IMR-90 (cell line): ENCODE measurements around the gene PARP11. TPM values are rescaled to one million over a fixed set of nuclear protein-coding genes. Genes with fewer than 3 reads are reported as not detected.

Experiments used
- ATAC-seq: fragments of 200-7000 bp; cut with Tn5 transposase; 2 replicates; pipeline ENCODE4 v1.9.1; 2020; ENCODE audit warnings: low read depth, mild to moderate bottlenecking, moderate library complexity
- BruUV-seq: library from RNA; stranded (reverse); fragments of 400-500 nt; replicated peaks from 2 replicates; lab custom pipeline; 2021; lab: Mats Ljungman, UMichigan
- CTCF ChIA-PET: fragments of 300-600 bp; formaldehyde crosslinking; extraction: SDS; loops from one replicate; lab custom pipeline; 2021; ENCODE audit warnings: antibody characterized with exemption; lab: Yijun Ruan, JAX
- POLR2A ChIA-PET: fragments of 300-600 bp; sonication (Branson Sonifier 250); formaldehyde crosslinking; loops from one replicate; lab custom pipeline; 2022; ENCODE audit warnings: antibody characterized with exemption; ENCODE audit not compliant: unreplicated experiment; lab: Charles Lee
- DNase-seq: peaks from one replicate; pipeline ENCODE4 v3.0.0; 2013
- H2AFZ ChIP-seq: replicated peaks from 2 replicates; pipeline ENCODE3; 2013; ENCODE audit warnings: low read length, mild to moderate bottlenecking; ENCODE audit not compliant: poor library complexity
- H2AK5ac ChIP-seq: 2 replicates; pipeline ENCODE4 v1.6.1; 2013; ENCODE audit warnings: low read depth, low read length, inconsistent platforms
- H2AK9ac ChIP-seq: replicated peaks from 2 replicates; pipeline ENCODE3; 2013; ENCODE audit warnings: mild to moderate bottlenecking, low read depth, low read length, moderate library complexity; ENCODE audit not compliant: poor library complexity
- H2BK120ac ChIP-seq: 2 replicates; pipeline ENCODE4 v1.6.1; 2013; ENCODE audit warnings: low read depth, low read length, inconsistent platforms
- H2BK15ac ChIP-seq: 3 replicates; pipeline ENCODE4 v1.6.1; 2013; ENCODE audit warnings: low read depth, low read length, inconsistent platforms
- H2BK20ac ChIP-seq: 2 replicates; pipeline ENCODE4 v1.6.1; 2013; ENCODE audit warnings: low read depth, mild to moderate bottlenecking, inconsistent platforms, low read length, moderate library complexity
- H2BK5ac ChIP-seq: 2 replicates; pipeline ENCODE4 v1.6.1; 2013; ENCODE audit warnings: mild to moderate bottlenecking, low read depth, low read length, inconsistent platforms; ENCODE audit not compliant: poor library complexity, severe bottlenecking
- H3K14ac ChIP-seq: replicated peaks from 2 replicates; pipeline ENCODE4 v1.6.1; 2013; ENCODE audit warnings: low read depth, low read length, inconsistent platforms
- H3K18ac ChIP-seq: 2 replicates; pipeline ENCODE4 v1.6.1; 2013; ENCODE audit warnings: low read depth, low read length, control low read depth
- H3K23ac ChIP-seq: 2 replicates; pipeline ENCODE4 v1.6.1; 2013; ENCODE audit warnings: low read depth, low read length, inconsistent platforms
- H3K27ac ChIP-seq: 2 replicates; pipeline ENCODE4 v1.5.1; 2013; ENCODE audit warnings: mild to moderate bottlenecking, control low read depth, low read length; ENCODE audit not compliant: insufficient read depth
- H3K27me3 ChIP-seq: 2 replicates; pipeline ENCODE4 v1.6.1; 2013; ENCODE audit warnings: low read length; ENCODE audit not compliant: control insufficient read depth, insufficient read depth
- H3K36me3 ChIP-seq: 2 replicates; pipeline ENCODE4 v1.6.1; 2013; ENCODE audit warnings: low read length, mixed read lengths; ENCODE audit not compliant: control insufficient read depth, insufficient read depth
- H3K4ac ChIP-seq: 2 replicates; pipeline ENCODE4 v1.6.1; 2013; ENCODE audit warnings: low read depth, low read length, inconsistent platforms
- H3K4me1 ChIP-seq: 2 replicates; pipeline ENCODE4 v1.6.1; 2013; ENCODE audit warnings: low read length, mixed read lengths; ENCODE audit not compliant: control insufficient read depth, insufficient read depth
- H3K4me2 ChIP-seq: 2 replicates; pipeline ENCODE4 v1.6.1; 2013; ENCODE audit warnings: low read depth, mild to moderate bottlenecking, control low read depth, low read length, moderate library complexity
- H3K4me3 ChIP-seq: 2 replicates; pipeline ENCODE4 v1.5.1; 2013; ENCODE audit warnings: low read depth, mild to moderate bottlenecking, control low read depth, low read length, moderate library complexity; ENCODE audit not compliant: insufficient read depth
- H3K56ac ChIP-seq: 2 replicates; pipeline ENCODE4 v1.6.1; 2013; ENCODE audit warnings: low read length, inconsistent platforms; ENCODE audit not compliant: insufficient read depth; ENCODE audit errors: extremely low read depth
- H3K79me1 ChIP-seq, 2 experiments: 2 replicates each; pipeline ENCODE4 v1.6.1; 2013; ENCODE audit warnings: low read length in 2 of 2, inconsistent platforms in 1 of 2, low read depth in 1 of 2
- H3K9ac ChIP-seq: 2 replicates; pipeline ENCODE4 v1.6.1; 2013; ENCODE audit warnings: low read depth, low read length, control low read depth
- H3K9me1 ChIP-seq: 2 replicates; pipeline ENCODE4 v1.6.1; 2013; ENCODE audit warnings: low read length, inconsistent platforms; ENCODE audit not compliant: insufficient read depth
- H3K9me3 ChIP-seq: 2 replicates; pipeline ENCODE4 v1.6.1; 2013; ENCODE audit warnings: low read length; ENCODE audit not compliant: control insufficient read depth, insufficient read depth
- H4K20me1 ChIP-seq: 2 replicates; pipeline ENCODE4 v1.6.1; 2013; ENCODE audit warnings: low read length, inconsistent platforms; ENCODE audit not compliant: insufficient read depth
- H4K5ac ChIP-seq: 2 replicates; pipeline ENCODE4 v1.6.1; 2013; ENCODE audit warnings: mild to moderate bottlenecking, low read depth, low read length, control low read depth
- H4K8ac ChIP-seq, 2 experiments: 2 replicates each; pipeline ENCODE4 v1.6.1; 2013; ENCODE audit warnings: low read depth in 2 of 2, low read length in 2 of 2, control low read depth in 1 of 2, inconsistent platforms in 1 of 2
- H4K91ac ChIP-seq: 2 replicates; pipeline ENCODE4 v1.6.1; 2013; ENCODE audit warnings: low read depth, low read length, inconsistent platforms; ENCODE audit not compliant: insufficient read depth
- CHD1 ChIP-seq: IDR thresholded peaks from 2 replicates; pipeline ENCODE4 v1.6.1; 2012; ENCODE audit warnings: low read depth, low read length, improper control_type of control experiment
- WGBS, 2 experiments: methylation state at CpG; one replicate each; pipeline versions ENCODE4 v1.1.5 to v1.1.7; 2013; ENCODE audit warnings: missing lambda C conversion rate in 2 of 2; ENCODE audit not compliant: insufficient read length in 1 of 2; ENCODE audit errors: extremely low coverage in 2 of 2; 5-methylcytosine and 5-hydroxymethylcytosine counted together
- dilution Hi-C: fragments of 300-500 bp; cut with HindIII; formaldehyde crosslinking; loops from one replicate; pipeline ENCODE4 v1.14.3; 2018; ENCODE audit warnings: low sequenced_read_pairs; ENCODE audit not compliant: unreplicated experiment
- in situ Hi-C: fragments of 300-500 bp; cut with MboI; formaldehyde crosslinking; loops from 3 replicates; pipeline ENCODE4 v1.14.3; 2019; ENCODE audit warnings: low sequenced_read_pairs, inconsistent platforms, mixed read lengths
- intact Hi-C: fragments of 100-400 bp; cut with micrococcal nuclease; formaldehyde crosslinking; loops from 2 replicates; pipeline ENCODE4 v1.10.0; 2022
- polyA plus RNA-seq, 3 experiments: library from polyadenylated mRNA; depleted of rRNA; stranded (reverse); fragments of >200 nt; gene quantifications; 2 replicates each; pipeline ENCODE4 v1.2.3, GENCODE V29; 2012; ENCODE audit warnings: low replicate concordance in 1 of 3
- total RNA-seq: library from RNA; depleted of rRNA; stranded (reverse); fragments of >200 nt; gene quantifications from 2 replicates; pipeline ENCODE4 v1.2.3, GENCODE V29; 2012
- TF ChIP-seq, protein P1 (sequence below): fragments of 150-350 bp; IDR thresholded peaks from 2 replicates; pipeline ENCODE4 v1.6.1; 2017; ENCODE audit warnings: mild to moderate bottlenecking, antibody characterized with exemption, low read length, low read depth
- TF ChIP-seq, protein P2 (sequence below): fragments of 150-350 bp; IDR thresholded peaks from 2 replicates; pipeline ENCODE4 v1.6.1; 2016; ENCODE audit warnings: low read depth, mild to moderate bottlenecking, low read length, moderate library complexity, borderline replicate concordance

The PARP11 gene
- total and polyA plus RNA-seq, 2 of the 4 experiments (the other 2 are of a cell fraction) = 1.8 to 3.0 TPM

DNA sequence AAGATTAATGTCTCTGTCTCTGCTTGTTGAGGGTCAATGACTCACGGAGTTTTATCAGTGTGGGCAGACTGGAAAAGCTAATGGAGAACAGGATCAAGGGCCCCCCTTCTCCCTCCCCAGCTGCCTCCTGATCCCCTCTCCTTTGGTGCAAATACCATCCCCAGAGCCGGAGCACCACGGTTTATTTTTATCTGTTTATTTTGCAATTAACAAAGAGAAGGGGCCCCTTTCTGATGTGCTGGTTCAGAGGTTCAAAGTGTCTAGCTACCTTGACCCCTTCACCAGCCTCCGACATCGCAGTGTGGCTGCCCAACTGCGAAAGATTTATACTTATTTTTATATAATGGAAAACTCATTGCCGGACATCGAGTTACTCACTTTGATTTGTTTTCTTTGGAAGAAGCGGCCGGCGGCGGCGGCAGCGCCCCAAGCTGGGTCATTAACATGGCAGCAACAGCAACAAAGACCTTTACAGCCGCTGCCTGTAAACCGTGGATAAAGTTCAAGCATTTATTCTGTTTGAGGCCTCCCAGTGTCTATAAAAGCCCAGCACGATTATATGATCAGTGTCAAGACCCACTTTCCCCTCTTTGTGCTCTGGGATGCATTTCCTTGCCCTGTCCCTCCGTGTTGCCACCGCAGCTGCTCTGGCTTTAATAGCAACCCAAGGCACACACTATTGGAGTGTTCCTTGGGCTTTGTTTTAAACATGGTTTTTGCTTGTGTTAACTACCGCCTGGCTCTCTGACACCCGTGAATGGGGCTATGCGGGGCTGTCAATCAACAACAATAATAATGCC lies 47.4 kb upstream of the PARP11 start:
- Histone ChIP-seq H4K5ac (no peak overlapping the region), H2AK9ac (no peak overlapping the region), H3K14ac (no peak overlapping the region), H3K23ac (no peak overlapping the region), H3K56ac (no peak overlapping the region), H3K27ac (no peak overlapping the region), H4K8ac (no peak overlapping the region), H3K4me3 (no peak overlapping the region), H3K9ac (no peak overlapping the region), H3K79me1 (no peaks in the 10 kb centered on the region), H2BK20ac (no peak overlapping the region), H2AK5ac (no peak overlapping the region), H3K36me3 (no peaks in the 10 kb centered on the region), H3K4me2 (no peak overlapping the region), H3K9me1 (no peaks in the 10 kb centered on the region), H2BK120ac (no peak overlapping the region), H4K91ac (no peak overlapping the region), H4K20me1 (no peaks in the 10 kb centered on the region), H2BK5ac (no peak overlapping the region), H2AFZ (no peak overlapping the region), H3K9me3 (no peaks in the 10 kb centered on the region), H3K4me1 (no peaks in the 10 kb centered on the region), H3K18ac (no peak overlapping the region), H2BK15ac (no peak overlapping the region), H3K27me3 (peaks cover 17% of the 10 kb centered on the region), H3K4ac (no peak overlapping the region)
- TF ChIP-seq, protein P1, sequence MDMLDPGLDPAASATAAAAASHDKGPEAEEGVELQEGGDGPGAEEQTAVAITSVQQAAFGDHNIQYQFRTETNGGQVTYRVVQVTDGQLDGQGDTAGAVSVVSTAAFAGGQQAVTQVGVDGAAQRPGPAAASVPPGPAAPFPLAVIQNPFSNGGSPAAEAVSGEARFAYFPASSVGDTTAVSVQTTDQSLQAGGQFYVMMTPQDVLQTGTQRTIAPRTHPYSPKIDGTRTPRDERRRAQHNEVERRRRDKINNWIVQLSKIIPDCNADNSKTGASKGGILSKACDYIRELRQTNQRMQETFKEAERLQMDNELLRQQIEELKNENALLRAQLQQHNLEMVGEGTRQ = no peak
- TF ChIP-seq, protein P2, sequence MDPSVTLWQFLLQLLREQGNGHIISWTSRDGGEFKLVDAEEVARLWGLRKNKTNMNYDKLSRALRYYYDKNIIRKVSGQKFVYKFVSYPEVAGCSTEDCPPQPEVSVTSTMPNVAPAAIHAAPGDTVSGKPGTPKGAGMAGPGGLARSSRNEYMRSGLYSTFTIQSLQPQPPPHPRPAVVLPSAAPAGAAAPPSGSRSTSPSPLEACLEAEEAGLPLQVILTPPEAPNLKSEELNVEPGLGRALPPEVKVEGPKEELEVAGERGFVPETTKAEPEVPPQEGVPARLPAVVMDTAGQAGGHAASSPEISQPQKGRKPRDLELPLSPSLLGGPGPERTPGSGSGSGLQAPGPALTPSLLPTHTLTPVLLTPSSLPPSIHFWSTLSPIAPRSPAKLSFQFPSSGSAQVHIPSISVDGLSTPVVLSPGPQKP = no peak
- TF ChIP-seq CHD1 = no peak
- WGBS, 2 experiments = 2% methylated on average over 10 of the region's 22 CpGs; no CpG with 5 or more reads in 1 of the 2 experiments
- dilution Hi-C loops = no loop called here
- POLR2A ChIA-PET = no interaction called here
- BruUV-seq = no TSS peak
- intact Hi-C loops = no loop called here
- ATAC-seq (no peak), DNase-seq (no peak)
- CTCF ChIA-PET = no interaction called here
- in situ Hi-C loops = no loop called here
